ENCODE data around the gene IL11.
"Not testable (repeated sequence)": the region's sequence is repeated elsewhere in the genome, so short reads cannot be mapped to it uniquely, and the experiment has no call there.

The IL11 gene

GRCh38 chr19:55370305-55370988, at the start of gene IL11:
Gene IL11, minus strand, starts transcription at chr19:55370463. Its CDS starts 153 bp downstream, at chr19:55370310.
- DNase-seq = no peak

GRCh38 chr19:55419624-55420236, 49.5 kb upstream of the IL11 start:
- DNase-seq = no peak

- no peak for DNase-seq
Measured at GRCh38 chr19:55419103-55419502, 48.8 kb upstream of the IL11 start.

- no peak for DNase-seq
Measured at GRCh38 chr19:55418185-55418584, 47.9 kb upstream of the IL11 start.

- DNase-seq = no peak
Measured at GRCh38 chr19:55410168-55410567, 39.9 kb upstream of the IL11 start.

GRCh38 chr19:55409179-55409578, 38.9 kb upstream of the IL11 start:
- not testable (repeated sequence) for DNase-seq

GRCh38 chr19:55408533-55408872, 38.2 kb upstream of the IL11 start:
- DNase-seq = no peak

- DNase-seq = peak; percentile 99
Measured at GRCh38 chr19:55407800-55408532, 37.7 kb upstream of the IL11 start.

GRCh38 chr19:55407550-55407799, 37.2 kb upstream of the IL11 start, which contains the start of gene UBE2S:
Gene UBE2S, minus strand, starts transcription at chr19:55407788. Its CDS starts 199 bp downstream, at chr19:55407589.
- DNase-seq = not testable (repeated sequence)

GRCh38 chr19:55406826-55407549, 36.7 kb upstream of the IL11 start:
- DNase-seq = no peak

- no peak for DNase-seq
Measured at GRCh38 chr19:55406091-55406825, 36.0 kb upstream of the IL11 start.

GRCh38 chr19:55405638-55406037, 35.4 kb upstream of the IL11 start:
- DNase-seq = no peak

GRCh38 chr19:55402509-55402908, 32.2 kb upstream of the IL11 start:
- no peak for DNase-seq

GRCh38 chr19:55401390-55401789, 31.1 kb upstream of the IL11 start:
- not testable (repeated sequence) for DNase-seq

- DNase-seq = no peak
Measured at GRCh38 chr19:55400281-55401087, 30.2 kb upstream of the IL11 start.

GRCh38 chr19:55398200-55398925, 28.1 kb upstream of the IL11 start:
- no peak for DNase-seq

GRCh38 chr19:55392820-55393761, 22.8 kb upstream of the IL11 start:
- DNase-seq = no peak

GRCh38 chr19:55391702-55392615, 21.7 kb upstream of the IL11 start:
- DNase-seq = no peak

- no peak for DNase-seq
Measured at GRCh38 chr19:55391191-55391670, 21.0 kb upstream of the IL11 start.
